RWPE2 (cell line): ENCODE data around the gene NEK6.

Experiments
- ATAC-seq: fragments of 200-7000 bp; cut with Tn5 transposase; 3 replicates; pipeline ENCODE4 v1.9.1; 2021; ENCODE audit warnings: low read depth
- DNase-seq: peaks from one replicate; pipeline ENCODE4 v3.0.0-alpha.2; 2020; ENCODE audit warnings: low spot score
- H3K27ac ChIP-seq: fragments of 450-650 bp; 2 replicates; pipeline ENCODE4 v1.5.1; 2017; ENCODE audit warnings: mild to moderate bottlenecking; ENCODE audit not compliant: poor library complexity, severe bottlenecking
- H3K27me3 ChIP-seq: fragments of 250-450 bp; sonication (Bioruptor Pico); 2 replicates; pipeline ENCODE4 v1.5.1; 2021; ENCODE audit warnings: mild to moderate bottlenecking, moderate library complexity; ENCODE audit not compliant: insufficient read depth, poor library complexity, severe bottlenecking
- H3K36me3 ChIP-seq: fragments of 250-450 bp; sonication (Bioruptor Pico); 2 replicates; pipeline ENCODE4 v1.5.1; 2020; ENCODE audit warnings: low read depth, mild to moderate bottlenecking, moderate library complexity
- H3K4me1 ChIP-seq: fragments of 250-450 bp; sonication (Bioruptor Pico); 2 replicates; pipeline ENCODE4 v1.5.1; 2021; ENCODE audit warnings: mild to moderate bottlenecking, moderate library complexity; ENCODE audit not compliant: insufficient read depth, poor library complexity, severe bottlenecking
- H3K4me3 ChIP-seq: fragments of 250-450 bp; sonication (Bioruptor Pico); 2 replicates; pipeline ENCODE4 v1.5.1; 2021; ENCODE audit warnings: mild to moderate bottlenecking, moderate library complexity; ENCODE audit not compliant: severe bottlenecking
- H3K9me3 ChIP-seq: fragments of 250-450 bp; sonication (Bioruptor Pico); 2 replicates; pipeline ENCODE4 v1.5.1; 2021; ENCODE audit warnings: mild to moderate bottlenecking, moderate library complexity; ENCODE audit not compliant: severe bottlenecking
- CTCF ChIP-seq: fragments of 450-650 bp; IDR thresholded peaks from one replicate; pipeline ENCODE4 v1.5.1; 2017; ENCODE audit warnings: mild to moderate bottlenecking, moderate library complexity; ENCODE audit not compliant: poor library complexity, severe bottlenecking

Gene NEK6

GRCh38 chr9:124263800-124264426 lies 6.2 kb downstream of the NEK6 start:
- Histone ChIP-seq H3K9me3 (no peaks in the 10 kb centered on the region), H3K27me3 (no peaks in the 10 kb centered on the region), H3K36me3 (peaks cover 28% of the 10 kb centered on the region), H3K4me1 (peaks cover 52% of the 10 kb centered on the region), H3K27ac (peak overlapping the region; percentile 93), H3K4me3 (no peak overlapping the region)
- no peak for ATAC-seq
- TF ChIP-seq CTCF: no peak
- no peak for DNase-seq

DNA sequence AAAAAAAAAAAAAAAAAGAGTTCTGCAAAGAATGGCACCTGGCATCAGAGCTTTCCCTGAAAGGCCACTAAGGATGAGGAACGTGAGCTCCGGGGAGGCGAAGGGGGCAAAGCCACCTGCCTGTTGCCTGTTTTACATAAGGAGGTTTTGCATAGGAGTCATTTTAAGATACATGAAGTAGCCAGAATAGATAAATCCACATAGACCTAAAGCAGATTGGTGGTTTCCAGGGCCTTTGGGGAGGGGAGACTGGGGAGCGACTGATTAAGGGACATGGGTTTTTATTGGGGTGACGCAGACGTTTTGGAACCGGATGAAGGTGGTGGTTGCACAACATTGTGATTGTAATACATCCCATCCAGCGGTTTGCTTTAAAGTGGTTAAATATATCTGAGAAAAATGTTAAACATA lies 7.1 kb downstream of the NEK6 start:
- no peak for TF ChIP-seq CTCF
- Histone ChIP-seq H3K4me1 (peaks cover 50% of the 10 kb centered on the region), H3K27me3 (no peaks in the 10 kb centered on the region), H3K36me3 (peaks cover 32% of the 10 kb centered on the region), H3K27ac (peak overlapping the region; percentile 93), H3K4me3 (no peak overlapping the region), H3K9me3 (no peaks in the 10 kb centered on the region)
- ATAC-seq (no peak), DNase-seq (no peak)

DNA sequence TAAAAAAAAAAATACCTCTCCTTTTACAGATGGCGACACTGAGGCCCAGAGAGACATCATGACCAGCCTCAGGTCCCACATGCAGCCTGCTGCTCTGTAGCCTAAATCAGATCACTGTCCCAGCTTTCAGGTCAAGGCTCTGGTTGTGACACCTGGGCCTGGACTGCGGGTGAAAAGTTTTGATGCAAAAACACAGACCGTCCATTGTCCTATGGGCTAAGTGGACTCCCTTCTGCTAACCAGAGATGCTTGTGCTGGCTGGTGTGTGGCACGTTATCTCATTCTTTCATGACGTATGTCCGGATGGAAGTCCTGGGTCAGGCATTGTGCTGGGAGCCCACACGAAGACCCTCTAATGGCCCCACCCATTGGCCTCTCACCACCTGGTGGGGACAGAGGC lies 7.8 kb downstream of the NEK6 start:
- Histone ChIP-seq H3K27me3 (no peaks in the 10 kb centered on the region), H3K27ac (peak overlapping the region; percentile 93), H3K36me3 (peaks cover 34% of the 10 kb centered on the region), H3K4me3 (no peak overlapping the region), H3K4me1 (peaks cover 43% of the 10 kb centered on the region), H3K9me3 (no peaks in the 10 kb centered on the region)
- TF ChIP-seq CTCF: no peak
- no peak for DNase-seq
- ATAC-seq: no peak

DNA sequence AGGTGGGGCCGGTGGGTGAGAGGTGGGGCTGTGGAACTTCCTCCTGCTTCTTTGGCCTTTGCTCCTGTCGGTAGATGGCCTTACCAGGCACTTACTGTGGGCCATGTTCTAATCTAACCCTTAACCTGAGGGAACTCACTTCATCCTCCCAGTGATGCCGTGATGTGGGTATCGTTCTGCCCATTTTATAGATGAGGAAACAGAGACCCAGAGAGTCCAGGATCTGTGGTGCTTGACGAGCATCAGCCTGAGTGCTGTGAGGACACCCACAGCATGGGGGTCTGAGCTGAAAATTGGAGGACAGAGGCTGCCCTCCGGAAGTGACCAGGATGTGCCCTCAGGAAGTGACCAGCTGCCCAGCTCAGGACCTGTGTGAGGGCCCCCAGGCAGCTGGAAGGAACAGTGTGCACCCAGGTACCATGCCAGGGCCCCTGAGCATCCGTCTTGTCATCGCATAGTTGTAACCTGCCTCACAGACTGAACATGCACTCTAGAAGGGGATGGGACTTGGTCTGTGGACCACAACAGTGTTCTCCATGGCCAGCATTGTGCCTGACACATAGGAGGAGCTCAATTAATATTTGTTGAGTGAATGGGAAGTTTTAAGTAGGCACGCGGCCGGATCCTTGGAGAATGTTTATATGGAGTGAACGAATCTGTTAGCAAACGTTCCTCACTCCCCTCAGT lies 8.5 kb downstream of the NEK6 start:
- ATAC-seq: peak; percentile 5; the same call in 1 of the 3 replicates
- no peak for DNase-seq
- Histone ChIP-seq H3K27me3 (no peaks in the 10 kb centered on the region), H3K4me3 (no peak overlapping the region), H3K27ac (peak overlapping the region; percentile 93), H3K9me3 (no peaks in the 10 kb centered on the region), H3K36me3 (peaks cover 41% of the 10 kb centered on the region), H3K4me1 (peaks cover 36% of the 10 kb centered on the region)
- TF ChIP-seq CTCF: no peak

GRCh38 chr9:124266826-124267201 lies 9.1 kb downstream of the NEK6 start:
- Histone ChIP-seq H3K36me3 (peaks cover 47% of the 10 kb centered on the region), H3K27me3 (no peaks in the 10 kb centered on the region), H3K4me1 (peaks cover 31% of the 10 kb centered on the region), H3K27ac (peak overlapping the region; percentile 93), H3K9me3 (no peaks in the 10 kb centered on the region), H3K4me3 (no peak overlapping the region)
- no peak for DNase-seq
- peak; percentile 13; the same call in 2 of the 3 replicates for ATAC-seq
- TF ChIP-seq CTCF: no peak
